ENCODE measurements around the gene CLRN1.

DNA sequence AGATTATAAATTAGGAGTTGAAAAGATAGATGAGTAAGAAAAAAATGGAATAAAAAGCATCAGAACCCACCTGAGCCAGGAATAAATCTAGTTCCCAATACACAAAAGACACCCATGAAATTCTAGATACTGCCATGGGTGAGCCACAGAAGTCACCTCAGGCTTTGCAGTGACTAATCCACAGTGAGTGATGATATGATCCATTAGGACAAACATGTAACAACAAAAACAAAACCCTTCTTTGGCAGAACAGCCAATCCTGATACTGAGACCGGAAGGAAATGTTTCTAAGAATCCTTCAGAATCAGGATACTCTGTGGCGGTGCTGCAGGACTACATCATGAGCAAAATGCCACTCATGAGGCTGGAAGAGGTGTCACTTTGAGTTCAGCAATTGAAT is 52.3 kb downstream of the CLRN1 start:
- no peak for TF ChIP-seq ZNF274 (IDR thresholded peaks at IDR 0.05; ENCODE audit: low read depth, low read length)
- no peak for TF ChIP-seq SUZ12 (IDR thresholded peaks at IDR 0.05; ENCODE audit: extremely low read depth, insufficient read depth, insufficient read length)
- no peak for TF ChIP-seq YY1 (IDR thresholded peaks at IDR 0.05; ENCODE audit: insufficient read depth, insufficient read length)

Measured in NT2/D1 (cell line).